NCI-H2081 (cell line): Measurements from ENCODE around the gene LRRC8E.
"Not testable (repeated sequence)": the region's sequence is repeated elsewhere in the genome, so short reads cannot be mapped to it uniquely, and the experiment has no call there.

Experiments
- DNase-seq, 2 experiments: peaks; one replicate each; lab custom pipeline; 2025; lab: John Stamatoyannopoulos, UW

LRRC8E gene

DNA sequence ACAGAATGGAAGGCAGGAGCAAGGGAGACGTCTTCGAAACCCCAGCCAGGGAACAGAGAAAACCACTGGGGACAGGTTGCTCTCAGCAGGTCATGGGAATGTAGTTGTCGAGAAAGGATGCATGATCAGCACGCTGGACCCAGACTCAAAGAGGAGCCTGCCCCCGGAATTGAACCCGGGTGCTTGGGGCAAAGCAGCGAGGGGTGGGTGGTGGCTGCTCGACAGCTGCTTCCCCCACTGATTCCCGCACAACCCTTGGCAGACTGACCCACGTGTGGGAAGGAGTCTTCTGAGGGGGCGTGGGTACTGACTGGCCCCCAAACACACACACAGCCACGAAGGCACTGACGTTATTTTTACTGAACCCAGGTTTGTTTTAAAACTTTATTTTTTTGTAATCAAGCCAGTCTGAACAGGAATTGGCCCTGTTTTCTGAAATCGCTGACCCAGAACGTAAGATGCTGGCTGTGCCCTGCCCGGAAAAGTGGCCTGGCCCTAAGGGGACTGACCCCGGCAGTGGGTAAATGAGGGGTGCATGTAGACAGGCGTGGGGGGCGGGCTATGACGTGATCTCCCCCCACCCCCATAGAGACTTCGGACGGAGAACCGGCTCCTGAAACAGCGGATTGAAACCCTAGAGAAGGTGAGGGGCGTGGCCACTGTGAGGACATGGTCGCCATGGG, 32.7 kb upstream of the LRRC8E start:
- DNase-seq: no peak

DNA sequence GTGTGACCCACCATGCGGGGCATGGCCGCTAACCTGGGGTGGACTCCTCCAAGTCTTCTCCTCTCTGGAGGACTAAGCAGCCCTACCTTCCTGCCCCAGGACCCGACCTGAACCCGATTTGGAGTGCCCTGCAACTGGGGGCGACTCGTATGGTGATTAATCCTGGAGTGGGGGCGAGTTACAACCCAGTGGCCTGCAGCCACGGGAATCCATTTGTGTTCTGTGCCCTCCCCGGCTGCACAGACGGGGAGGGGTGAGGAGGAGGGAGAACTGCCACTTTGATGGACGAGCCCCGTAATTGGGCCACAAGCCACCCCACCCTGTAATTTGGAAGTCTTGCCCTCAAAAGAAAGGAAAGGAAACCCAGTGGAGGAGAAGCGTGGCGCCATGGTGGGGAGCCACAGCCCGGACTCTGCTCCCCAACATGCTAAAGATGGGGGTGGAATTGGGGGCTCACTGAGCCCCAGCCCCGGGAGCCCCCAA, 32.2 kb upstream of the LRRC8E start:
- DNase-seq: no peak

DNA sequence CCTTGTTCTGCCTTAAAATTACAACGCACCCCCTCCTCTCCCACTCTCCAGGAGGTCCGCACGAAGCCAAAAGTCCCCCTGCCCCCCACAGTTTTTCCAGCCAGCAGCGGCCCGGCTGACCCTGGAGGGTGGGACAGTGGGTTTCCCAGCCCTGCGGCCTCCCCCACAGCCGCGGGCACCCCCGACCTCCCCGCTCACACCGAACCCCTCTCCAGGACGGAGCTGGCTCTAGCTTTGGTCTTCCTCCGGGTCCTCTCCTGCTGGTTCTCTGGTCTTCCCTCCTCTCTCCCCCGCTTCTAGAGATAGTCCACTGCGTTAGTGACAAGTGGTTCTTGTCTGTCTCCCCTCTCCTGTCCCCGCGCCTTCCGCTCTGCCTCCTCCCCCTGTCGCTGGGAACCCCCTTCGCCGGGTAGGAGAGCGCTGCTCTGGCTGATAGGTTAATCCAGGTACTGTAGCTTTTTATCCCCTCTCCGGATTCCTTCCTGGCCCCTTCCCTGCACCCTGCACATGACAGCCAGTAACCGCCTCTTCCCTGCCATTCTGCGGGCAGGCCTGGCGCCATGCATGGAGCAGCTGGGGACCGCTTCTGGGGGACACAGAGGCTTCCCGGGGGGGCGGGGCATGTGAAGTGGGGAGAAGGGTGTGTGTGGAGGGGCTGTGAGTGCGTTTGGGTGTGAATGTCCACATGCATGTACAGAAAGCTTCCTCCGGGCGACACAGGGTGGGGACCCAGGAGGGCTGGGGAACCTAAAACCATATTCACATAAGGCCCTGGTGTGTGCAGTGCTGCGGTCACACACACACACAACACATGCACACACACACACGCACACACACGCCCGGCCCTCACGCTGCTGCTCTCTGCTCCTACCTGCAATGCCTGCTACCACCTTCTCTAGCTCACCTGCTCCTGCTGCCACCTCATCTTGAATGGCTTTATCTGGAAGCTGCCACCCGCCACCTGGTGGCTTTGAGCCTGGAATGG, 31.3 kb upstream of the LRRC8E start:
- no peak for DNase-seq

DNA sequence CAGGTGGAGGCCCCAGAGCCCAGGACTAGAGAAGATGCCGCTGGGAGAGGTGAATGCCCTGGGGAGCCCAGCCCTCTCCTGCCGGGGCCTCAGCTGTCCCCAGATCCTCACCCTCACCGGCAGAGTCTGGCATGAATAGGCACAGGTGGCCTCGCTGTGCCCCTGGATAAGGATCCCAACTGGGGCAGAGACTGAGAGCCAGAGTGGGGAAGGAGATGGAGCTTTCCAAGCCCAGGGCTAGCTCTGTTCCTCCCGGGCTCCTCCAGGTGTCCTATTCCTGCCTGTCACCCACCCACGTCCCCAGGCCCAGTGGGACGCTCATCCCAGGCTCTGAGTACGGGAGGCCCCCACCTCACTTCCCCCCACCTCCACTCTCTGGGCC, 30.6 kb upstream of the LRRC8E start:
- no peak for DNase-seq

DNA sequence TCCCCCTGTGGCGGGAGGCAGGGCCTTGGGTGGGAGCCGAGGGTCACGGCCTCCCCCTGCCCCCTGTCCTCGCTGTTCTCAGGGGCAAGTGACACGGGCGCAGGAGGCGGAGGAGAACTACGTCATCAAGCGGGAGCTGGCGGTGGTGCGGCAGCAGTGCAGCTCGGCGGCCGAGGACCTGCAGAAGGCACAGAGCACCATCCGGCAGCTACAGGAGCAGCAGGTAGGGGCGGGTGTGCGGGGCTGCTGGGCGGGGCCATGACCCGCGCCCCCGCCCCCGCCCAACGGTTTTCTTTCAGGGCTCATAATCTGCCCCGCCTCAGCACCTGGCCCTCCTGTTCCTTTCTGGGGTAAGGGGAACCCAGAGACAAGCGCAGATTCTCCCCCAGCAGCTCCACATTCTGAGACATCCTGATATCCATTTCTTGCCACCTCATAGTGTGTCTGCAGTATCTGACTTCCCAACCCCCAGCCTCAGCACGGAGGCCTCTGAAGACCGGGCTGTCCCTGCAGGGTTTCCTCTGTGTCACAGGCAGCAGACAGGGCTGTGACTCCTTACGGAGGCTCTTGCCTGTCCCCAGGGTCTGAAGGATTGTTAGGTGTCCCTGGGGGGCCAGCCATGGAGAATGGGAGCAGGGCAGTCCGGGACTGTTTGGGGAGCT, 30.1 kb upstream of the LRRC8E start:
- DNase-seq: no peak

DNA sequence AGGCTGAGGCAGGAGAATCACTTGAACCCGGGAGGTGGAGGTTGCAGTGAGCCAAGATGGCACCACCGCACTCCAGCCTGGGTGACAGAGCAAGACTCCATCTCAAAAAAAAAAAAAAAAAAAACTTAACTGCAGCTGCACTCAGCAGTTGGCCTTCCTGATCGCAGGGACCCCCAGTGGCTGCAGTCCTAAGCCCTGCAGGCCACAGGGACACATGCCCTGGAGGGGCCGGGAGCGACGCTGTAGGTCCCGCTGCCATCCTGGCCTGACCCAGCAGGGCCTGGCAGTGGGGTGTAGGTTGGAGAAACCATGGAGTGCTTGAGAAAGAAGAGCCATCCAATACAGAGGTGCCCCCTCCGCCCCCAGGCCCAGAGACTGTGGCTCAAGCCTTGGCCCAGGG, 29.2 kb upstream of the LRRC8E start:
- not testable (repeated sequence) for DNase-seq

DNA sequence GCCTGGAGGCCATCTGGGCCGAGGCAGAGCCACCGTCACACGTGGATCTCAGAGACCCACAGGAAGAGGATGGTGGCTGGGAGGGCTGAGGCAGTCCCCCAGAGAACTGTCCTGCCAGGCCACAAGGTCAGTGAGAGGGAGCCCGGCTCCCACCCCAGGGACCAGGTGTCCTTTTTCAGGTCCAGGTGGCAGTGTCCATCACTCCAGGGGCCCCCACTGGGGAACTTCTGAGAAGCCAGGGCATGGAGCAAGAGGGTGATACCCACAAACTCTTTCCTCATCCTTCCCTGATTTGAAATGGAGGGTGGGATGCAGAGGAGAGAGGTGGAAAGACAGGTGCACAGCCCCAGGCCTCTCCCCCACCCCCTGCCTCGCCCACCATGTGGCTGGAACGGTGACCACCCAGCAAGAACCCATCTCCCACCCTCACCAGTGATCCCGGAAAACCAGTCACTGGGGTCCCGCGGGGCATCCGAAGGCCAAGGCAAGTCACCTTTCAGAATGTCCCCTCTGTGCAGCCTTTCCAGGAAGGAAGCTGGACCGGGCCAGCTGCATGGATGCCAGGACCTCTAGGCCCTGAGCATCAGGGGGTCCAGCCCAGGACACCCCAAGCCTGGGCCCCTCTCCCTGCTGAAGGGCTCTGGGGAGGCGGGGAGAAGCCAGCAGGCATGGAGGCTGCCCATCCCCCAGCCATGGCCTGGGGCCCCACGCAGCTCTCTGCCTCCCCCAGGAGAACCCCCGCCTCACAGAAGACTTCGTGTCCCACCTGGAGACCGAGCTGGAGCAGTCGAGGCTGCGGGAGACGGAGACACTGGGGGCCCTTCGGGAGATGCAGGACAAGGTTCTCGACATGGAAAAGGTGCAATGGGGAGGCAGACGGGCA, 28.2 kb upstream of the LRRC8E start:
- no peak for DNase-seq

DNA sequence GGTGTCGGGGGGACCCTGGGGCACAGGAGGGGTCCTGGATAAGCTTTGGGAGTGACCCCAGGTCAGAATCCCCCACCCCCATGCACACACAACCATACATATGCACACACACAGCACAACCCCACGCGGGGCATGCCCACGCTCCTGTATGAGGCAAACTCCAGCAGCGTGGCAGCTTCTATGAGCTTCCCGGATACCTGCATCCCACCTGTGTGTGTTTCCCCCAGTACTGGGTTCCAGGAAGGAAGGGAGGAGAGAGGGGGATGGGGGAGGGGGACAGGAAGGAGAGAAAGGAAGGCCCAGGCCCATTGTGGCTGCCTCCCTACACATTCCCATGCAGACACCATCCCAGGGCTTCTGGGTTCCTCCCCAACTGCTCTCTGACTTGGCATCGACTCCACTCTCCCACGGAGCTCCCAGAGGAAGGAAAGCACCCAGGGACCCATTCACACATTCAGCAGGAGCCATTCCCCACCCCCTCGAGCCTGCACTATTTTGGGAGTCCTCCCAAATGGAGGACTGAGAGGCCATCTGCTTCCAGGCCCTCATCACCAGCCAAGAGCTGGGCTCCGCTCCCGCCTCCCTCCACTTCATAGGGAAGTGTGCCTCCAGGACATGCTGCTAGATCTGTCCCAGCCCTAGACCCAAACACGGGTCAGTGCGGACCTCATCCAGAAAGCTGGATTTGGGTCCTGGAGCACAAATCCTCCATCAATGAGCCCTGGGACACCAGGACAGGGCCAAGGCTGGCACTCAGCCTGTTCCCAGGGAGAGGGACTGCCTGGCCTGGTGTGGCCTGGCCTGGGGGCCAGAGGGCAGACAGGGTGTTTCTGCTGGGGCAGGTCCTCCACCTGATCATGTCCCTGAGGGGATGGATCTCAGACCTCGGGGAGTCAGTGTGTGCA, 27.3 kb upstream of the LRRC8E start:
- no peak for DNase-seq

DNA sequence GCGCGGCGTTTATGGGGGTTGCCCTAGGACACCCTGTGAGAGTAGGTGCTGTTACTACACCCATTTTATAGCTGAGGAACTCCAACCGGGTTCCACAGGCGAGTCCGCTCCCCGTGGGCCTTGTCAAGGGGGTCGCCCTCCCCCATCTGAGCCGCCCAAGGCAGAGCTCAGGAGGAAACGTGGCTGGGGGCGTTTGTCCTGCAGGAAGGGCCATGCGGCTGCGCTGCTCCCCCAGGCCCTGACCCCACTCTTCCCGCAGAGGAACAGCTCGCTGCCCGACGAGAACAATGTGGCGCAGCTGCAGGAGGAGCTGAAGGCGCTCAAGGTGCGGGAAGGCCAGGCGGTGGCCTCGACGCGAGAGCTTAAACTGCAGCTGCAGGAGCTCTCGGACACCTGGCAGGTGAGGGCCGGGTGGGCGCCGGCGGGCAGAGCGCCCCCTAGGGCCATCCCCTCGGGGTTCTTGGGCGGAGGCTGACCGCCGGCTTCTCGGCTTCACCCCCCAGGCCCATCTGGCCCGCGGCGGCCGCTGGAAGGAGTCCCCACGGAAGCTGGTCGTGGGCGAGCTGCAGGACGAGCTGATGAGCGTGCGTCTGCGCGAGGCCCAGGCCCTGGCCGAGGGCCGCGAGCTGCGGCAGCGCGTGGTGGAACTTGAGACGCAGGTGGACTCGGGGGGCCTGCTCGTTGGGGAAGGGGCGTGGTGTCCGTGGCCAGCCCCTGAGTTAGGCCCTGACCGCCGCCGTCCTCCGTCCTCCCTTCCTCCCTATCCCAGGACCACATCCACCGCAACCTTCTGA, 26.5 kb upstream of the LRRC8E start:
- DNase-seq: no peak

DNA sequence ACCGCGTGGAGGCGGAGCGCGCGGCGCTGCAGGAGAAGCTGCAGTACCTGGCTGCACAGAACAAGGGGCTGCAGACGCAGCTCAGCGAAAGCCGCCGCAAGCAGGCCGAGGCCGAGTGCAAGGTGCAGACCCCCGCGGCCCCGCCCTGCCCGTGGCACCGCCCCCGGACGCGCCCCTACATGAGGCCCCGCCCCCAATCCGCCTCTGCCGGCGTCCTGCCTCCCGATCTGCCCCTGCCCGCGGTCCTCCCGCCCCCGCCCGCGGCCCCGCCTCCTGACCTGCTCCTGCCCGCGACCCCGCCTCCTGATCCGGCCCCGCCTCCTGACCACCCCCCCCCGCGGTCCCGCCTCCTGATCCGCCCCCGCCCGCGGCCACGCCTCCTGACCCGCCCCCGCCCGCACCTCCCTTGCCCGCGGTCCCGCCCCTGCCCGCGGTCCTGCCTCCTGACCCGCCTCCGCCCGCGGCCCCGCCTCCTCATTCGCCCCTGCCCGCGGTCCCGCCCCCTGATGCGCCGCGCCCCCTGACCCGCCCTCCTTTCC, 25.8 kb upstream of the LRRC8E start:
- DNase-seq: no peak

DNA sequence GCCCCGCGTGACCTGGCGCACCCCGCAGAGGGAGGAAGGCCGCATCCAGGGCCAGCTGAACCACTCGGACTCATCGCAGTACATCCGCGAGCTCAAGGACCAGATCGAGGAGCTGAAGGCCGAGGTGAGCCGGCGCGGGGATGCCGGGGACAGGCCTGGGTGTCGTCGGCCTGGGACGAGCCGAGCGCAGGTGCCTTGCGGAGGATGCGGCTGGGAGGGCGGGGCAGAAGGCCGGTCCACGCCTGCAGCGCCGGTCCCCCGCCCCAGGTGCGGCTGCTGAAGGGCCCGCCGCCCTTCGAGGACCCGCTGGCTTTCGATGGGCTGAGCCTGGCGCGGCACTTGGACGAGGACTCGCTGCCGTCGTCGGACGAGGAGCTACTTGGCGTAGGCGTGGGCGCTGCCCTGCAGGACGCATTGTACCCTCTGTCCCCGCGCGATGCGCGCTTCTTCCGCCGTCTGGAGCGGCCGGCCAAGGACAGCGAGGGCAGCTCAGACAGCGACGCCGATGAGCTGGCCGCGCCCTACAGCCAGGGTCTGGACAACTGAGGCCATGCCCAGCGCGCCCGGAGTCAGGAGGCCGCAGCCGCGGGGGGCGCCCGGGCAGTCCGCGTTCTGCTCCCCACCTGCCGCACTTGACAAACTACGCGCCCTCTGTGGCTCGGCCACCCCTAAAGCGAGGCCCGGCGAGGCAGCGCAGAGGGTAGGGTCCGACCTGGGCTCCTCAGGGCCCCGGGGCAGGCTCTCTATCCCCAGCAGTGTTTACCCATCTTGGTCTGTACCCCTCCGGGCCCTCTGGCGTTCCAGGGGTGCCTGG, 24.9 kb upstream of the LRRC8E start:
- DNase-seq: no peak

DNA sequence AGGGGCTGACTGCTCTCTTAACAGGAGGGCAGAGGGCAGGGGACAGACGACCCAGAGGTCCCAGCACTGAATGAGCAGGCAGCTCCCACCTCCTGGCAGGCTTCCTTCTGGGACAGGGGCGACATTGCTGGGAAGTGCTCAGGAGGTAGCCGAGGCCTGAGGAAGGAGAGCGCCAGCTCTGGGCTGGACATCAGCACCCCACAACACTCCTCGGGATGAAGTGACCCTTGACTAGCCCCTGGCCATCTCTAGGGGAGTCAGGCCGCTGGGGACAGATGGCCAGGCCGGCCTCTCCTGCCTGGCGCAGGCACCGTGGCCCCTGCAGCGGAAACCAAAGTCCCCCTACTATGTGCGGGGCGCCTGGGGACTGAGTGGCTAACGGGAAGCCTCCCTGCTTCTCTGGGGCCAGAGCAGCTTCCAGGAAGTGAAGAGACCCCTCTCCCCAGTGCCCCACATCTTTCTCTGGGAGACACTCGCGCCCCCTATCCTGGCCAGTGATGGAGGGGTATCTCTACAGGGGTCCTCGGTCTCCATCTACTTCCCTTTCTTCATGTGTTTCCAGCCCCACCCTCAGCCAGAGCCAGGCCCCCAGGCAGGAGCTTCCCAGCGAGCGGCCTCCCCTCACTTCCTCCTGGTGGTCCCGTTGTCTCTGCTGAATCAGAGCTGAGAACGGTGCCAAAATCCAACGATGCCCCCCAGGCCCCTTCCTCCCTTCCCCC, 24.2 kb upstream of the LRRC8E start:
- no peak for DNase-seq

DNA sequence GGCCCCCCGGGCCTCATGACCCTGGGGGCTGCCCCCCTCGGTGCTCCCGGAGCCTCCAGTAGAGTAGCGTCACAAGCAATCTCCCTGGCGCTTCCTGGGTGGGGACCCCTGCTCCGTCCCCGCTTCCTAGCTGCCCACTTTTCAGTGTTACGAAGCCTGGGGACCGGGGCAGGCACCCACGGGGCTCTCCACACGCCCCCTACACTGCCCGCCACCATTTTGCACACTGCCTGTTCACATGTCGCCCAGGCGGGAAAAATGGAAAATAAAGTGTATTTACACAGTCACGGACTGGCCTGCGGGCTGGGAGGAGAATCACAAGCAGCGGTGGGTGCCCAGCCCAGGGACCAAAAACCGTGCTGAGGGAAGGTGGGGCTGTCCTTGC, 23.6 kb upstream of the LRRC8E start:
- DNase-seq: no peak

DNA sequence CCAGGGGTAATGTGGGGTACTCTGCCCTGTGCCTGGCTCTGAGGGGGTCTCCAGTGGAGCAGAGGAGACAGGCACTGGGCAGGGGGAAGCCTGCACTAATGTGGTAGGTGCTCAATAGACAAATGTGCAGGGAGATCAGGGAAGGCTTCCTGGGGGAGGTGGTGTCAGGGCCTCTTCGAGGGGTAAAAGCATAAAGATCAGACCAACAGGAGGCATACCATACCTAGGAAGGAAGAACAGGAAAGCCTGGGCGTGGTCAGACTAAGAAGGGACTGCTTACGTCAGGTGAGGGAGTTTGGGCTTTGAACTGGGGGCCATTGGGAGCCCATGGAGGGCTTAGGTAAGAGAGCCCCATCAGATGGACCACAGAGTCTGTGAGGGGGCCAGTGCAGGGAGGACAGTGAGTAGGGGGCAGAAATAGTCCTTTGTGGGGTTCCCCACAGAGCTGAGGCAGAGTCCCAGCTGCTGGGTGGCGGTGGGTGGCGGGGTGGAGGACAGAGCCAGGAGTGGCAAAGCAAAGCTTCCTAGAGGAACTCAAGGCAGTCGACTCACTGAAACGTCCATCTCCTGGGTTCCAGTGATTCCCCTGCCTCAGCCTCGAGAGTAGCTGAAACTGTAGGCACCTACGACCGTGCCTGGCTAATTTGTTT, 22.9 kb upstream of the LRRC8E start:
- no peak for DNase-seq

DNA sequence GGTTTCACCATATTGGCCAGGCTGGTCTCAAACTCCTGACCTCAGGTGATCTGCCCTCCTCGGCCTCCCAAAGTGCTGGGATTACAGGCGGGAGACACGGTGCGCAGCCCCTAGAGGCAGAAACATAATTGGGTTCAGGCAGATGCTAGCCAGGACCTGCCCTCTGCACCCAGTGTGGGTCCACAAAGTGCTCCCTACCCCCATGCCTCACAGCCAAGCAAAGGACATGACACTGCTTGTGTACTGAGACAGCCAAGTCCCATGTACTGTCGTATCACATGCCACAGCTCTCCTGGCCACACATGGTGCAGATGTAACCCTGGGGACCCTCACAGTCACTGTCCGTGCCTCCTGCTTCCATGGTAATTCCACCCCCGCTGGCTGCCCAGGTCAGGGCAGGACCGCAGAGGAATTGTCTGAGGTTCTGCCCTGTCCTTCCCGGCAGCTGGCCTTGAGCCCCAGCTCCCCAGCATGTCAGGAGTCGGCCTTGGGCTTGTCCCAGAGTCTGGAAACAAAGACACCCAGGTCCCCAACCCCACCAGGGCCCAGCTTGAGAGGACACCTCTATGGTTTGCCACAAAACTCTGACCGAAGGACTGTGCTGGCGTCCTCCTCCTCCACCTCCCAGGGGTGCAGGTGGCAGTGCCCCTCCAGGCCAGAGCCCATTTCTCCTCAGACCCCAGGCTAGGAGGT, 21.8 kb upstream of the LRRC8E start:
- no peak for DNase-seq

DNA sequence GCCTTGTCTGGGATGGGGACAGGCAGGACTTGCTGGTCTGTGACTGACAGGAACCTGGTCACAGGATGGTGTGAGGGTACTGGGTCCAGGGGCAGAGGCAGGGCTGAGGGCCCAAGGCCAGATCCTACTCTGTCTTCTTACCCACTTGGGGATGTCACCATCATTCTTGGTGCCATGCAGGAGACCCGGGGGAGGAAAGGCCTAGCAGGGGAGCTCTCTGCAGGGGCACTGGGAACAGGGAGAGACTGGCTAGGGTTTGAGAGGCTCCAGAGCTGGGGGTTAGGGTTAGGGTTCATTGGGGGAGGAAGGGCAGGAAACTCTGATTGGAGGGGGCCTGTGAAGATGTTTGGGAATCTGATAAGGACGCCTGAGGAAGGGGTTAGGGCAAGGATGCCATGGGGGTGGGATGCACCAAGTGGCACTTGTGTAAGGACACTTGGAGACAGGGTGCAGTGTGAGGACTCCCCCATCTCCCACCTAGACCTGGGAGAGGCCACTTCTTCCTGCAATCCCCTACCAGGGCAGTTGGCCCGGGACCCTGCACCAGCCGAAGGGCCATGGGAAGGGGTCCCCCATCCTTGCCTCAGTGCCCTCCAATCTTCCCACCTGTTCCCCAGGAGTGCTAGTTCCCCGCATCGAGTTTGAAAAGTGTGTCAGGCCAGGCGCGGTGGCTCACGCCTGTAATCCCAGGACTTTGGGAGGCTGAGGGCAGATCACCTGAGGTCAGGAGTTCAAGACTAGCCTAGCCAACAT, 21.0 kb upstream of the LRRC8E start:
- no peak for DNase-seq
